HG02981 (cell line): Measurements from ENCODE around the gene LINGO1.

ENCODE experiments used
- ATAC-seq: cut with Tn5 transposase; IDR thresholded peaks from one replicate; pipeline ENCODE4 v1.9.1; 2021; ENCODE audit warnings: mild to moderate bottlenecking, moderate library complexity; ENCODE audit not compliant: unreplicated experiment

Gene LINGO1

DNA sequence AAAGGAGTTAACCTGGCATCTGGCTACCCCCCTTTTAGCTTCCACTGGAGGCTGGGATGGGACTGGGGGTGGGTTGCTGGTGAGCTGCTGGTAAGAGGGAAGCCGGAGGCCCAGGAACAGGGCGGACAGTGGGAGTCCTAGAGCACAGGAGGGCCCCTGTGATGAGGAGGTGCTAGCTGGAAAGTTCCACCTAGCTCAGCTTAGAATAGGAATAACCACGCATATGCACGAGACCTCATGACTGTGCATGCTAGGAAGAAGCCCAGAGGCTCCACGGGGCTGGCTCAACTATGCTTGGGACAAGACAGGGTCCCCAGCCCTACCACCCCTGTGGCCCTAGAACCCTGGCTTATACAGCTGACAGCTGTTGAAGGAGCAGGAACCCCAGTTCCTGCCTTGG, 34.1 kb downstream of the LINGO1 start:
- no peak for ATAC-seq

DNA sequence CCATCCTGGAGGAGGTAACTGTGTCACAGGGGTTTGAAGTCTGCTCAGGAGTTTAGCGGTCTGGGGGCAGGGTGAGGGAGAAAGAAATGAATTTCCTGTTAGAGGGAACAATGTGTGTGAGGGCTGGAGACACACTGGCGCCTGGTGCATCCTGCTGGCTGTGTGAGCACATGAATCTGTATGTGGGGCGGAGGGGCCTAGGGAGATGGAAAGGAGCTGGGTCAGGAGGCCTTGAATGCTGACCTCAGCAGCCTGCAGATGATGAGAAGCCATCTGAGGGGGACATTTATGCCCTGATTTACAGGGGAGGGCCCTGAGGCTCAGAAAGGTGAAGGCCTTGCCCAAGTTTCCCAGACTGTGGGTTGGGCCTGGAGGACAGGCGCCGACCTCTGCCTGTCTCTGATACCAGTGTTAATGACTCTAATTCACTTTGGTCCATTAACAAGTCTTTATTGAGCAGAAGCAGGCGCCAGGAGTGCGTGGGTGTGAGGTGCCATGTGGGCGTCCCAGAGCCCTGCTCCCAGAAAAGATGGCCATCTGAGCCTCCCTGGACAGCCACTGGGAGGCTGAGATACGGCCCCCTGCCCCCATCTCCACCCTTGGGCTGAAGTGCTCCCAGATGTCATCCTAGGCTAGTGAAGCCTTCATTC, 34.8 kb downstream of the LINGO1 start:
- ATAC-seq = no peak

DNA sequence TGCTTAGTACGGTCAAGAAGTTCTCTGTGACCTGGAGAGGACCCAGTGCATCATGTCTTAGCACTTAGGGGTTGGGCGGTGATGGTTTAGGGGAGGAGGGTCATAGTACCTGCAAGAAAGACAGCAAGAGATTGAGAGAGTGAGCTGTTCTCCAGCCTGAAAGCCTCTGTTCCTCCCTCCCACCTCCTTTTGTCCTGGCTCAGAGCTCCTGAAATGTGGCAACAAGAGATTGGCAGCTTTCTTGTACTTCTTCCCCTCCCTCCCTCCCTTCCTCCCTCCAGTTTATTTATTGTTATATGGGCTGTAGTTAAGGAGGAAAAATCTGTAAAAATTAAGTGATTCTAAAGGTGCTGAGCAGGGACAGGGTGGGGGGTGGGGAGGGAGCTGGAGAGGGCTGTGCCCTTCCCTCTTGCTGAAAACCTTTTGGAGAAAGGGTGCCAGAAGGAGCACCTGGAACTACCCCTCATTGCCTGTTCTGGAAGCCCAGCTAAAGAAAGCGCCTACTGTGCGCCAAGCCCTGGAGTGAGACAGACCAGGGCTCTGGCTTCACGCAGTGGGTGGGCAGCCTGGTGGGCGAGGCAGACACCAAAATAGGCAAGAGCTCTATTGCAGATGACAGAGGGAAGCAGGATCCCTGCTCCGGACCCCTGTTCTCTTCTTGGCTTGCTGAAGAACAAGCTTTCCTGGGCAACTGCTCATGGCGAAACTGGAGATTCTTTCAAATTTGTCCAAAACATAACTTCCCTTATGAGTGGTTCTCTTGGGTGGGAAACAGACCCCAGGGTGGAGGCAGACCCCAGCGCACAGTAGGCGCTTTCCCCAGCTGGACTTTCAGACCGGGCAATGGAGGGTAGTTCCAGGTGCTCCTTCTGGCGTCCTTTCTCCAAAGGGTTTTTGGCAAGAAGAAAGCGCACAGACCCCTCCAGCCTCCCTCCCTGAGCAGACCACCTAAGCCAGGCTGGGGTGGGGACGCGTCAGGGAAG, 35.6 kb downstream of the LINGO1 start:
- no peak for ATAC-seq

DNA sequence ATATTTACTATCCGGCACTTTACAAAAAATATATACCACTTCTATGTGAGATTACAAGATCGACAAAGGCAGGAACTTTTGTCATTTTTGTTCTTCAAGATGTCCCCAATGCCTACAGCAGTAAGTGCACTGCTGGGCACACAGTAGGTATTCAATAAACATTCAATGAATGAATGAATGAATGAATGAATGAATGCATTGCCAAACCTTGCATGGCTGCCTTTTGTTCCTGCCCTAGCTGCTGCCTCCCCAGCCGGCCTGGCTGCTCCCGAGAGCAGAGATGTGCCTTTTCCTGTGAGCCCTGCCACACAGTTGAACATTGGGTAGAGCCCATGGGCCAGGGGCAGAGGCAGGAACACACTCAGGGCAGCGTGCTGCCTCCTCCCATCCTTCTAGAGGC, 37.5 kb downstream of the LINGO1 start:
- ATAC-seq = no peak

DNA sequence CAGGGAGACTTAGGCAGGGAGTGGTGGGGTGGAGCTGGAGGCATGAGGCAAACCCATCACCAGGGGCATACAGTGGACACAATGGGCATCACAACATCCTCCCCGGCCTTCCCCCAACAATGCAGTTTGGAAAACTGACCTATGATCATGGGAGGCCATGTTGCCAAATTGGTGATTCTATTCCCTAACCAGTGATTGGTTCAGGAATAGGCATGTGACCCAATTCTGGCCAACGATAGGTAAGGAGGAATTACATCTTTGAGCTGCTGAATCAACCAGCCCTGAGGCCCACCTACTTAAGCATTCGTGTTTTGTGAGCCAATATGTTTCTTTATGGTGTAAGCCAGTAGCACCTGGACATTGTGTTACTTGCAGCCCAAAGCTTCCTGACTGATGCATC, 40.0 kb downstream of the LINGO1 start:
- ATAC-seq = no peak

DNA sequence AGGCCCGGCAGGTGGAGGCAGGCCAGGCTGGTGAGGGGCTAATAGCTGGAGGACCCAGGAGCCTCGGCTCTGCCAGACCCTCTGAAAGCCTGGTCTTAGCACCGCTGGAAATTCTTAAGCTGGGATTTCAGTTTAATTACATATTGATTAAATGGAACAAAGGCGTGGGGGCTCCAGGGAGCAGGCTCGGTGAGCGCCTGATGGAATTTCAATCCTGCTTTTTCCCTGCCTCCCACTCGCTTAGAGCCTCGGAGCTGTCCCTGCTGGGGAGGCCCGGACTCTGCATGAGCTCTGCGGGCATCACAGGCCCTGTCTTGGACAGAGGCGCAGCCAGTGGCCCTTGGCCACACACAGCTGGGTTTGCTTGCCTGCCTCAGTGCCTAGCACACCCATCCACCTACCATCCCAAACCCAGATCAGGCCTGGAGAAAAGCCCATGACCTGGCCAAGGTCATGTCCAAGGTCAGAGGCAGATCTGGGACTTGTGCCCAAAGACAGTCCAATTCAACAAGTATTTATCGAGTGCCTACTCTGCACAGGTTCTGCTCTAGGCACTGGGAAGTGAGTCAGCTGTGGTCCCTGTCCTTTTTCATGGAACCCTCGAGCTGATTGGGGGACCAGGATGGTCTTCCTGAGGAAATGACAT, 40.6 kb downstream of the LINGO1 start:
- ATAC-seq = no peak

DNA sequence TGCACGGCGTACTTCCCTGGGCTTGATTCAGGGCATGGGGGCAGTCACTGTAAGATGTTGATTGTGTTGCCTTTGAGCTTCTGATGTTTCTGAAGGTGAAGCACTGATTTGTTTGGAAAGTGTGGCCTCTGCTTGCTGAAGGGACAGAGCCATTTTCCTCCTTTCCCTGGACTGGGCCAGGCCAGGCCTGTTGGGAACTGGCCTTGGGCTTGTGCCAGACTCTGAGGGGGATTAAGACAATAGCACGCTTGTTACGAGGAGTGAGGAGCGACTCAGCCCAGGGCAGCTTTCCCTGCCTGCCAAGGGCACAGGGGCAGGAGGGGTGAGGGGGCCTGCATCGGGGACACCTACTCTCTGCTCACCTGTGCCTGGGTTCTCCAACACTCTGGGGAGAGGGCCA, 42.9 kb downstream of the LINGO1 start:
- ATAC-seq = no peak

DNA sequence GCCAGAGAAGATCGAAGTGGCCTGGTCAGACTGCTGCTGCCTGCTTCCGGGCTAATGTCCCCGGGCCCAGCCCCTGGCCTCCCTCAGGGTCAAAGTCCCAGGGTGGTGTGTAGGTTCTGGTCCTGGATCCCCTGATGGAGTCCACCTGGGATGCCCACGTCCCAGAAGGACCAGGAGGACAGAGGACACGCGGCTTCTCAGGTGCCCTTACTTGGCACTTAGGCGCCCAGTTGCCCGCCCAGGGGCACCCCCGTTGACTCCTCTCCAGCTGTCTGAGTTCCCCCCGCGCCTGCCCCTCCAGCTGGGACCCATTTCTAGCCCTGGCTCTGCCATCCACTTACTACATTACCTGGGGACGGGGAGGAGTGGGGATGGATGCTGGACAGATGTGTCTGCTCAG, 44.6 kb downstream of the LINGO1 start:
- ATAC-seq = no peak

DNA sequence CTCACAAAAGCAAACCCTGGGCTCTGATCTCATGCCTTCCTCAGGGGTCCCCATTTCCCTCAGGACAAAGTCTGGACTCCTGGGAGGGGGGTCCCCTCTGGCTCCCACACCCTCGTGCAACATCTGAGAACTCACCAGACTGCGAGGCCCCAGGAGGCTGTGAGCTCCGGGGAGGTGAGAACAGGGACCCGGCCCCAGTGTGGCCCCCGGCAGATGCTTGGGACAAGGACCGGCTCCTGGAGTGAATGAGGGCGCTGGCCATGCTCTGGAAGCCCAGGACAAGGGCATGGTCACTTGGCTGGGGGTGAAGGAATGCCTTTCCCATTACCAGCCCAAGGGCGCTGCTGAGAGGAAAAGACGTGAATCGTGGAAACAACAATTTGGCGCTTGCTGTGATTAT, 48.0 kb downstream of the LINGO1 start:
- ATAC-seq = no peak

DNA sequence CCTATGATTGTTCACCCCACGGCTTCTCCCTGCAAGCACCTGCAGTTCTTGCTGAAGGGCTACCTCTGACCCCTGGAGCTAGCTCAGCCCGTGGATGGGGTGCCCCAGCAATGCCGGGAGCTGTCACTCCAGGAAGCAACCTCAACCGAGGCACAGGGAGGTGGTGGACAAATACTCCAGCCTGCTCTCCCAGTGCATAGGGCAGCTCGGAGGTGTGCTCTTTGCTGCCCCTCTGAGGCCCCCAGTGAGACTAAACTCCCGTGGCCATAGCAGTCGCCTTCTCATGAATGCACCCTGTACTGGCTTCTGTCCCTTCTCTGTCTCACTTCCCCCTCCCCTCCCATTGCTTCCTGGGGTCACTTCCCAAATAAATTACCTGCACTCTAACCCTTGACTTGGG, 48.5 kb downstream of the LINGO1 start:
- no peak for ATAC-seq

DNA sequence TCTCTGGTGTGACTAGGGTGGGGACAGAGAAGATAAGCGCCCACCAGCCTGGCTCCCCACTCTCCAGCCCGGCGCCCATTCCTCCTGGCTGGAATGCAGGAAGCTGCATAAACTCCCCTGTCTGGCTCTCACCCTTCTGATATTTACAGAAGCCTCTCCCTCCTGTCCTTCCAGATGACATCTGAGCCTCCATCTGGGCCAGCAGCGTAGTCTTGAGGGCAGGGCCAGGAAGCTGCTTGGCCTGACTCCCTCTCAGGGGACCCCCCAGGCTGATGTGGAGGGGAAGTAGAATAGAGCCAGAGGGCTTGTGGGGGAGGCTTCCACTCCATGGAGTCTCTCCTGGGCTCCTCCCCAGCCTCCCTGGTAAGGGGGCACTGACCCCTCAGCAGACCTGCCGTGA, 49.9 kb downstream of the LINGO1 start:
- ATAC-seq = no peak

DNA sequence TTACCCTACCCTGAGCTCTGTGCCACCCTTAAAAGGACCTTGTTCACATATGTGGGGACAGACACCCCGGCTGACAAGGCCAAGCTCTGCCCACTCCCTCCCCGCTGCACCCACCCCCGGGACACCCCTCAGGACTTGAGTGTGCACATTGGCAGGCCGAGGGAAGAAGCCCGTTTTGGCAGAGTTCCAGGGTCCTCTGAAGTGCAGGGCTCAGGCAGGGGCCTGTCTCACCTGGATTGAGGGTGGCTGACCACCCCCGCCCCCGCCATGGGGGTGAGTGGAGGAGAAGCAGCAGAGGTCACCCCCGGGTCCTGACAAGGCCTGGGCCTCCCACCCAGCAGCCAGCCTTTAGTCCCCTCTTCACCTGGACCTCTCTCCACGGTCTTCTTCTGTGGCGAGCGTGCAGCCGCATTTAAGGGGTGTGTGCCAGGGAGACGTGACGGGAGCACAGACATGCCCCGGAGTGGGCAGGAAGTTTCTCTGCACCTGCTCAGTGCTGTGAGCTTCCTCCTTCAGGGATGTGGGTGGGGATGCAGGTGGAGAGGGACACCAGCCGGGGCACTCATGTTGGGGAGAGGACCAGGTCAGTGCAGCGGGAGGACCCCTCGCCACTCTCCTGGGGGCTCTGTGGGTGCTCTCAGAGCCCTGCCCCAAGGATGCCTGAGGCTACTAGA, 50.7 kb downstream of the LINGO1 start:
- no peak for ATAC-seq

DNA sequence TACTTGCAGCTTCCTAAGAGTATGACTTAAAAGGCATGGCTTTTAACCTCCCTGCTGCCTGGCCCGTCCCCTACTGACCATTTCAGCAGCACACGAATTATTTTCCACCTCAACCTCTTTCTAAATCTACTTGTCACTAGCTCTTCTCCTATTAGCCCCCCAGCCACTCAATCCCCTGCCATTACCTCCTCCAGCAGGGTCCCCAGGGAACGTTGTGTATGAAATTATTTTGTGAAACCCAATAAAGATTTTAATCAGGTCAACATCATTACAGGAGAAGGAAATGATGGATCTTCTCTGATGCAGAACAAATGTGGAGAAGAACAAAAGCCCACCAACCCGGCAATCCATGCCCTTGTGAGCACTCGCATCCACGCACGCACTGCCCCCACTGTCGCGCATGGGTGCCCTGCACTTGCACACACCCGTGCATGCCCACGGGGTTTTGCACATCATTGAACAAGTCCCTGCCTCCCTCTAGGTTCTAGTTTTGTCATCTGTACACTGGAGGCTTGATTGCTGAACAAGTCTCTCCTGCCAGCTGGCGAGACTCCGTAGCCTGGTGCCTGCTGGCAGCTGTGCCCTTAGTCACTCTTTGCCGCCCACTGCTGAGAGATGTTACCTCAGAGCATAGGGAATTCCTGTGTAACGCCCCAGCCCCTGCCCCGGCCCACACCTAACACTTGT, 51.6 kb downstream of the LINGO1 start:
- no peak for ATAC-seq

DNA sequence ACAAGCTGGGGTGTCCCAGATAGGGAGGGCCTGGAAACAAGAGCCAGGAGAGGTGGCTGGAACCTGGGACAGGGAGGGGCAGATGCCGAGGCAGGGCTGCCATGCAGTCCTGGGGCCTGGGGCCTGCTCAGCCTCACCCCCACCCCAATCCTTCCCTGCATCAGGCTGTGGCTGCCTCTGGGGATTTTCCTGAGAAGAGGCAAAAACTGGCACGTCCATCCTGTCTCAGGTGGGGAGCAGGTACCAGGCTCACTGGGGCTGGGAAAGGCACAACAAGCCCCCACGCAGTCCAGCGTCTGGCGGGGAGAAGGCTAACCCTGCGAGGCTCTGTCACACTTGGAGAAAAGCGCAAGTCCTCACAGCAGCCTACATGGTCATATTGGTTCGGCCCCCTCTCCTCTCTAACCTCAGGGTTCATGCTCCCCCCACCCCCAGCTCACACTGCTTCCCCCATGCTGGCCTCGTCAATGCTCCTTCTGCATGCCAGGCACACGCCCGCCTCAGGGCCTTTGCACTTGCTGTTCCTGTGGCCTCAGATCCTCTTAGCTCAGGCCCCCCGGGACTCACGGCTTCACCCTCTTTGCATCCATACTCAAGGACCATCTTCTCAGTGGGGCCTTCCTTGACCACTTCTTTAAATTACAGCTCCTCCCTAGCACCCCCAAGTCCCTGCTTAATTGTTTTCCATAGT, 53.1 kb downstream of the LINGO1 start:
- ATAC-seq = no peak

DNA sequence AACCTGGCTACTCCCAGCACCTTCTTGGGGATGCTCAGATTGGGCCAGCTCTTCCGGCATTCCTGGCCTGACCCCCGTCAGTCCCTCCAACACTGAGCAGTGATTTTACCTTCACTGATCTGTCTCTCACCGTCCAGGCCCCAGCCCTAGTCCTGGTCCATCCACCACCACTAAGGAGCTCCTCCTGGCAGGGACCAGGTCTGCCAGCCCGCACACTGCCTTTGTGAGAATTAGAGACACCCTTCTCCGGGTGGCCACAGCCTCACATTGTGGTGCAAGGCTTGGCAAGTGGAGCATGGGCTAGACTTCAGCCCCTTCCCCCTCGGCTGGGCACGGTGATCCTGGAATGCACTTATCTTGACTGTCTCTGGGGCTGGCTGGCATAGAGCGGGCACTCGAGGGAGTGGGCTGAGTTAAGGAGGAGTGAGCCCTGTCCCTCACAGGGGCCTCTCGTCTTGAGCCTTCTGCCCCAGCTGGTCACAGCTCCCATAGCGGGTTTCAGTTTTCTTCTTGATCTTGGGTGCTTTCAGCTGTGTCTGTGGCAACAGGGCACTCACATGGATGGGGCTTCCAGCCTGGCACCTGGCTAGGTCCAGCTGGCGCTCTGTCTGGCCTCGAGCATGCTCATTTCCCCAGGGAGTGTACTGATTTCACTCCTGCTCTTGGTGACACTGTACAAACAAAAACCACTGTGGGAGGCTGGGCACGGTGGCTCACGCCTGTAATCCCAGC, 53.9 kb downstream of the LINGO1 start:
- ATAC-seq = no peak

DNA sequence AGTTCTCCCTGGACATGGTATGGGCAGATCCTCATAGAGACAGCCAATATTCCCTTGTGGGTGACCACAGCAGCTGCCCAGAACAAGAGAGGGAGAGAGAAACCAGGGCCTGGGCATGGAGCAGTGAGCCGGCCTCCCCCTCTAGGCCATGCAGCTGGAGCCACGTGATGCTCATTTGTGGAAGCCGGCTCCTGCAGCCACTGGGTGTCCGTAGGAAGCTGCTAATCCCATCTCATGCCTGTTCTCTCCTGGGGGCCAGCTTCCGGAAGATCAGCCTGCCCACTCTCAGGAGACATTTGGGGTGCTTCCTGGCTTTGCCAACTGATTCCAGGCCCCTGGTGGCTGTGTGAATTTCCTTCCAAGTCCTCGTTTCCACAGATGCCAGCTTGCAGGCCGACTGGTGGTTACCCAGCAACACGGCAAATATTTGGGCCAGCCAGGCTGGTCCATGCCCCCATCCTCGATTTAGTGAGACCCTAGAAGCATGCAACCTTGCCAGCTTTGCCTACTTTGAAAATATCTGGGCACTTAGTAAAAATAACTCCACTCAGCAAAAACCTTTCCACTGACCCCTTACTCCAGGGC, 55.3 kb downstream of the LINGO1 start:
- no peak for ATAC-seq

DNA sequence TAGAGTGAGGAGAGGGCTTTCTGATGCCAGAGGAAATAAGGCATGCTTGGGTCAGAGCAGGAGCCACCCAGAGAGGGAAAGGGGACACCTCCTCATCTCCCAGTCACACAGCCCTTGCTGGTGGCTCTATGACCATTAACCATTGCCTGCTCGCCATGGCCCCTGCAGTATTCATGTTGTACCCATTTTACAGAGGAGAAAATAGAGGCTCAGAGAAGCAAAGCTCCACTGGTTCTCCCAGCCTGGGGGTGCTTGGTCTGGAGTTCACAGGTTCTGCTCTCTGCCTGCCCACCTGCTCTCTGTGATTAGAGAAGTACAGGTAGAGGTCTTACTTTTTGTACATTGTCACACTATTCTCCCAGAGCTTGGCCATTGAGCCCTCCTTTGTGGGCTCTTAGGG, 56.2 kb downstream of the LINGO1 start:
- ATAC-seq = no peak

DNA sequence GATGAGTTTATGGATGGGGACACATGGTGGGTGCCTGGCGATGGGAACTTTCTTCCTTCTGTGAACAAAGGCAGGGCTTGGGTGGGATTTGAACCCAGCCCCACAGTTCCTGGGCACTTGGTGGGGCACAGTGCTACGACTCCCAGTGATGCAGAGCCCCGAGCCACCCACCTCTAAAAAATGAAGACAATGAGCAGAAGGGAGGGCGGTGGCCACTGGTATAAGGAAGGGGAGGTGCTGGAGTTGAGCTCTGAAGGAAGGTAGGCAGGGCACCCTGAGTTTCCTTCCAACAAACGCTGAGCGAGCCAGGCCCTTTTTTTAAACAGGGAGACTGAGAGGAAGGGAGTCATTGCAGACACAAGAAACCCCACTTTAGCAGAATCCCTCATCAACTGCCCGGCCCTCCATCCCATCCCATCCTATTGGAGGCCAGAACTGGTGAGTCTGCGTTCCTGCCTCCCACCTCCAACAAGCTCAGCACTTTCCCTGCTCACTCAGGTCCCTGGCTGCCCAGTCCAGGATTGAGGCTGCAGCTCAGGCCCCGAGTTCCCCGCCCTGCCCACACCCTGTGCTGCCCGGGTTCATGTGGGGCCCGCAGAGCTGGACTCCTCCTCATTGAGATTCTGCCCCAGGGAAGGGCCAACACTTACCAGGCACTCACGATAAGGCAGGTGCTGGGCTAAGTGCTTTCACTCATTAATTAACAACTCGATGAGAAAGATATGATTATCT, 57.3 kb downstream of the LINGO1 start:
- no peak for ATAC-seq
